Hypothalamus (tissue), 51 donors: ENCODE measurements around the gene SORL1.
"Not testable (repeated sequence)": the region's sequence is repeated elsewhere in the genome, so short reads cannot be mapped to it uniquely, and the experiment has no call there.

ENCODE experiments used
- DNase-seq, 51 donors: peaks; one replicate each; lab custom pipeline; 2025; lab: John Stamatoyannopoulos, UW

The SORL1 gene

DNA sequence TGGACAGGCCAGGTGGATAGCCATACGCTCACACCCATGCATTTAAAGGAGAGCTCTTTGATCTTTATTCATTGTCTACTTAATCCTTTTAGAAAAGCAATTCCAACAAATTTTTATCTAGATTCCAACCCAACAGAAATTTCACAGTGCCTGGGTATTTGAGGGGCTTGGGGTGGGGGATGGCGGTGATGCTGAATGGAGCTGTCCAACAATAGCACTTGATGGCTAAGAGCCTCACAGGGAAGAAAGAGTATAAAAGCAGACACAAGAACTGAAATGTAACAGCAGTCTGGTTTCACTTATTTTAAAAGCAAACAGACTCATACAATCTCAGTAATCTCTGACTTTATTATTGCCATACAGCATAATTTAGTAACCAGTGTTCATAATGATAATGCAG lies 102.4 kb downstream of the SORL1 start:
- no peak for DNase-seq

DNA sequence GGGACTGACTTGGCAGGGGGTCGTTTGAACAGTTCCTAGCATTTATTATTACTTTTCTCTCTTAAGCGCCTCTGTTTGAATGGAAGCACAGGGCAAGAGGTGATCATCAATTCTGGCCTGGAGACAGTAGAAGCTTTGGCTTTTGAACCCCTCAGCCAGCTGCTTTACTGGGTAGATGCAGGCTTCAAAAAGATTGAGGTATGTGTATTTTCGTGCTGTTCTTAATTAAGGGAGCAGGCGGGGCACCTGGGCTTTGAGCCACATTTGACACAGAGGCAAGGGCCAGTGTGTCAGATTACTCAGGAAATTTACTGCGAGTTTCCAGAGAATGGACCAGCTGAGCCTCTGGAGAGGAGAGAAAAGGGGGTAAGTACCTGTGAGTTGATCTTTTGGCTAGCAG lies 103.0 kb downstream of the SORL1 start:
- DNase-seq, result no peak

DNA sequence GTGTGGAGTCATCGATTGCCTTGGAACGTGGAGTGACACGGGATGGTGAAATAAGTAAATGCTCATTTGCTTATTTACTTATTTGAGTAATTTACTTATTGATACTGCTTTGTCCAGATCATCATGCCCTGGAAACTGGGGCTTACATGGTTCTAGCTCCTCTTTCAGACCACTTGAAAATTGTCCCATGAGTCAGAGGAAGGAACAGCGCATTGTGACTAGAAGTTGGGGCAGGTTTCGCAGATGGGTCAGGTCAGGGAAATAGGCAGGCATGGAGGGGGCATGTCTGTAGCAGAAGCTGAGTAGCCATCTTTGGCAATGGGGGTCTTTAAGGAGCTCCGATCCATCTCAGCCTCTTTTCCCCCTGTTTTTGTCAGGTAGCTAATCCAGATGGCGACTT lies 104.8 kb downstream of the SORL1 start:
- no peak for DNase-seq

DNA sequence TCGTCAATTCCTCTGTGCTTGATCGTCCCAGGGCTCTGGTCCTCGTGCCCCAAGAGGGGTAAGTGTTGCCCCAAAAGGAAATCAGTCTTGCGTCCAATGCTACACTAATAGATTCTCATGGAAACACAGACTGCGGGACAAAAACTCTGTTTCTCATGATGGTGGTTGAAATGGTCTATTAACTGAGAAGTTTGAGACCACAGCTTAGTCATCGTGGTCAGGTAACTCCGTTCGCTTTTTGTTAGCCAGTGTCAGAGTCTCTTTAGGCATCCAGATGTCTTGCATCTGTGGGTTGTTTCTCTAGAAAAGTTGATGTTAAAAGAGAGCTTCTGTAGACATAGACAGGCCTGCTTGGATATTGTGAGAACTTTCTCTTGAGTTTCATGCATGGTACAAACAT lies 105.2 kb downstream of the SORL1 start:
- DNase-seq, result no peak

DNA sequence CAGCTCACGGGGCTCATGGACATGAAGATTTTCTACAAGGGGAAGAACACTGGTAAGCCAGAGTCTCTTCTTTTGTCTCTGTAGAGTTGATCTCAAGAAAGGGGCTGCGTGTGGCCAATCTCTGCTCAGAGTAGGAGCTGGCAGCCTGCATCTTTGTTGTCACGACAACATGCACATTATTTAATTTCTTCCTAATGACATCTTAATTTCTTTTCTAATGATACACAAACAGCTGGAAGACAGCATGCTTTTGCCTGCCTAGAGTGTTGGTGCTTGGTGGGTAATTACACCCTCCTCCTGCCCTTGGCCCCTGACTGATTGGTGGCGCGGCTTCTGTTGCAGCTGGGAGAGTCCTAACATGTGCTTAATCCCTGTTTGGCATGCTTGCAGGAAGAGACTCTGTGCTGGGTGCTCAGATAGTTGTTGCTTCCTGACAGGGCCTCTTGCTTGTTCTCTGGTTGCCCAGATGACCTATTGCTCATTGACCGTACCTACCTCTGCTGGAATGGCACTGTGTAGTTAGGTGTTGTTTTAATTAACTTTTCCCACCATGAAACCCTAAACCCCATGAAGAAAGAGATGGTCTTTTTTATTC lies 107.6 kb downstream of the SORL1 start:
- no peak for DNase-seq

DNA sequence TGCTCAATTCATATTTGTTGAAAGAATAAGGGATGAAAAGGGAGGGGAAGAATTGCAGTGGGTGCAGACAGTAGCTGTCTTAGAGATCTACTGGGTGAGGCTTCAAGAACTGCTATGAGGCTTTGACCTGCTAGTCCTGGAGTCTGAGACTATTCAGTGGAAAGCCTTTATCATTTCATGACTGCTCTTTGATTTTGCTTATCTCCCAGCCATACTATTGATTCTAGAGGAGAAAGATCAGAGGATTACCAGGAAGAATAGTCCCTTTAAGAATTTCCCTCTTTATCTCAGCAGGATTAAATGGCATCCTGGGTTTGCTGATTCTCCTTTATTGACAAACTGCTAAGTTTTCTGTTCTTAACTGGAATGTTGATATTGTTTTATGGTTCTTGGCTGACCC lies 108.1 kb downstream of the SORL1 start:
- DNase-seq, result no peak

DNA sequence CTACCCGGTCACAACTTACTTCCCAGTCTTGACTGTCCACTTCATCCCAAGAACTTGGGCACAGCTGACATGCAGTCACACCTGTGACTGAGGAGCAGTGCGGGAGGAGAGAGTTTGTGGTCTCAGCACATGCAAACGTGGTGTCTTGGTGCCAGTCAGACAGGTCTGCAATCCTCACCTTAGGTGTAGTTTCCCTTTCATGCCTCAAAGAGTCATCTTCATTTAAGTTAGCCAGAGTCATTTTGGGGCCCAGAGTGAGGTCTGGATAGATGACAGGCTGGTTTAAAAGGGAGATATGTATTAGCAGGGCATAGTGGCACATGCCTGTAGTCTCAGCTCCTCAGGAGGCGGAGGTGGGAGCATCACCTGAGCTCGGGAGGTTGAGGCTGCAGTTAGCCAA lies 109.1 kb downstream of the SORL1 start:
- no peak for DNase-seq

DNA sequence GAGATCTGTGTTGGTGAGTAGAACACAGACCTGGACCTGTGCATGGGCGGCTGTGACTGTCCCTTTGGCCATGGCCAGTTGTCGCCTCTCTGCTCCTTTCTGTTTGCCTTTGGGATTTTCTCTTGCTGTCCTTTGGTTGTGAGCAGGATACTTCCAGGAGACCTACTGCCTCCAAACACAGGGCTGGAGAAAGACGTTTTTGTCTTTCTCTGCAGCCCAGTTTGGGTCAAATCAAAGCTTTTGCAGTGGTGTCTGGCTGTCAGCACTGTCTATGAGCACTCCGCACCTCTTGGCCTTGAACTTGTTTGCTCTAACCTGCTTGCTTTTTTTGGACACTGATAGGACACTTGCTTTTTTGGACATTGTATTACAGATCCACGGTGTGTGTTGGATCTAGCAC lies 109.6 kb downstream of the SORL1 start:
- no peak for DNase-seq

DNA sequence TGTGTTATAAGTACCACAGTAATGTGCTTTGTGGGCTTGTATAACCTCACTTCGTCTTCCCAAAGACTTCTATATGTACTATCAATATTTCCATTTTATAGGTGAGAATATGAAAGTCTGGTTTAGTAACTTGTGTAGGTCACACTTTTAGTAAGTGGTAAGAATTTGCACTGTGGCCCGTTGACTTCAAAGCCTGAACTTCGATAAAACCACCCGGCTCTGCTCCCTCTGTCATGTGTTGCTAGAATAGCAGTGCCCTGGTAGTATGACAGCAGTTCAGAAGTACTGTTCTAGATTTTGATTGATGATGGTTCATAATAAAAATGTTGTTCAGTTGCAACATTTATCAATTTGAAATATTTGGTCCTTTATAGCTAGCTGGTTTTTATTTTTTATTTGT lies 110.9 kb downstream of the SORL1 start:
- DNase-seq, result no peak

DNA sequence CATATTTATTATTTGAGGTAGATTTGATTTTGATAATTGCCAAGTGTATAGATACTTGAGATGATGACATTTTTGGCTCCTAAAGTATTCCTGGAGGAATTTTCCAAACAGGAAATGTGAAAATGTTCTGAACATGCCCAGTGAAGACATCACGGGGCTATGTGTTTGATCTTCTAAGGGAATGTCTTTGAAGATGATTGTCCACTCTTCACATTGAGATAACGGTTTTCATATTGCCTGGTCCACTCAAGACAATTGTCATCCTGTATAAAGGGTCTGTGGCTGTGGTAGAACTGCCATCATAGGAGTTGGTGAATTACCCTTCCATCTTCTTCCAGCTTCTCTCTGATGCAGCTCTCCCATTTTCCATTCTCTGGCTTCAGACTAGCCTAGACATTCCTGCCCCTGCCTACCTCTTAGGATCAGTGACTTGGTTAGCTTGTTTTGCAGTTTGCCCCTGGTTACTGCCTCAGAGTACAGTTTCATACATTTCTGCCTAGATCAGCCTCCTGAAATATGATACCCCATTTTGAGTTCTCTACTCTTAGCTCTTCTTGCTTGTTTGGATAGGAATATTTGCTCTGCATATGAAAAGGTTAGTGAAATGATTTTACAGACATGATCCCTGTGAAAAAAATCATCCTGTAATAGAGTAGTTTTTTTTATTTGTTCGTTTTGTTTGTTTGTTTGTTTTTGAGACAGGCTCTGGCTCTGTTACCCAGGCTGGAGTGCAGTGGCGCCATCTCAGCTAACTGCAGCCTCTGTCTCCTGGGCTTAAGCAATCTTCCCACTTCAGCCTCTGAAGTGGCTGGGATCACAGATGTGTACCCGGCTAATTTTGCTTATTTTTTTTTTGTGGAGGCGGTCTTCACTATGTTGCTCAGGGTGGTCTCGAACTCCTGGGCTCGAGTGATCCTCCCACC lies 112.0 kb downstream of the SORL1 start:
- no peak for DNase-seq

DNA sequence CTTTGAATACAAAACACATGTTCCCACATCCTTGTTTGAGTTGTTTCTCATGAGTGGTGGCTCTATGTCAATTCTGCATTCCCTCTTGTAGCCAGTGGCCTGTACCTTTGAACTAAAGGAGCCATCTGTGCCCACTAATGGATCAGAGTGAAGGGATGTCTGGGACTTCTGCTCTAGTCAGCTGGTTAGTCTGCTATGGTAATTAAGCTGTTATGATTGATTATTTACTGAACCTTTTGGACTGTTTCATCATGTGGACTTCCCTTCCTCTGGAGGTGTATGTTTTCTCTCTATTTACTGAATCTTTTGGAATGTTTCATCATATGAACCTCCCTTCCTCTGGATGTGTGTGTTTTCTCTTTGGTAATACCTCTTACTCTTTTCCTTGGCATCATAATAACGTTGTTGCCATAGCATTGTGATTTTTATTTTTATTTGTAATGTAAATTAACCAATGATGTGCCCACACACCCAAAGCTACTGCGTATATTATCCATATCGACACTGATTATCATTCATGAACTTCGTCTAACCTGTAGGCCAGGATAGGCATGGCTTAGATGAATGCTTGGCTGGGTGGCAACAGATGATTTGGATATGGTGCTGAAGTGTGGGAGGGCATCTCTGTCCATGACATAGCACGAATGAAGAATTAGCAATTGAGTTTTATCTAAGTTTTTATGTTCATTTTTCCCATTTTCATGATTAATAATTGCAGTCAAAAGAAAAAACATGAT lies 113.0 kb downstream of the SORL1 start:
- no peak for DNase-seq

DNA sequence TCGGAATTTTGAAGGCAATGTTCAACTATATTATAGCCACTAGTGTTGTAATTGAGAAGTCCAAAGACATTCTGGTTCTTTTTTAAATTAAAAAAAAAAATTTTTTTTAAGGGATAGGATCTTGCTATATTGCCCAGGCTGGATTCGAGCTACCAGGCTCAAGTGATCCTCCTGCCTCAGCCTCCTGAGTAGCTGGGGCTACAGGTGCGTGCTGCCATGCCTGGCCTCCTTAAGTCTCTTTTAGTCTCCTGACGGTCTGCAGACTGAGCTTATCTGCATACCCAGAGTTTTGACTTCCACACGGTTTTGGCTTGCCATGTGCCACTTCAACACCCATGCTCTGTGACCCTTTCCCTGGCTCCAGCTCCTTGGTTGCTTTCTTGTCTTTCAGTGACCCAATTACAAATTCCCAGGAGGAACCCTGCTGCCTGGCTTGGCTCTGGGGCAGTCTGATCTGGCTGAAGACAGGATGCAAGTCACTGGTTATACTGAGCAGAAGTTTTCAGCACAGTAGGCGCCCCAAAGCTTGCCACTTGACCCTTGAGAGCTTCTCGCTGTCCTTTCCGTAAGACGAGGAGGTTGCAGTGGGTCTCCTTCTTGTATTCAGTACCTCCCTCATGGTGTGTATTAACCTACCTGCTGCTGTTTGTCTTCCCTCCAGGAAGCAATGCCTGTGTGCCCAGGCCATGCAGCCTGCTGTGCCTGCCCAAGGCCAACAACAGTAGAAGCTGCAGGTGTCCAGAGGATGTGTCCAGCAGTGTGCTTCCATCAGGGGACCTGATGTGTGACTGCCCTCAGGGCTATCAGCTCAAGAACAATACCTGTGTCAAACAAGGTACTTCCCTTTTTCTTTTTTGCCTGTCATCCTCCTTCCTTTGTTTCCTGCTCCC lies 114.4 kb downstream of the SORL1 start:
- peak in 17 of 51 donors; percentile 8 to 67 (median 31) for DNase-seq

DNA sequence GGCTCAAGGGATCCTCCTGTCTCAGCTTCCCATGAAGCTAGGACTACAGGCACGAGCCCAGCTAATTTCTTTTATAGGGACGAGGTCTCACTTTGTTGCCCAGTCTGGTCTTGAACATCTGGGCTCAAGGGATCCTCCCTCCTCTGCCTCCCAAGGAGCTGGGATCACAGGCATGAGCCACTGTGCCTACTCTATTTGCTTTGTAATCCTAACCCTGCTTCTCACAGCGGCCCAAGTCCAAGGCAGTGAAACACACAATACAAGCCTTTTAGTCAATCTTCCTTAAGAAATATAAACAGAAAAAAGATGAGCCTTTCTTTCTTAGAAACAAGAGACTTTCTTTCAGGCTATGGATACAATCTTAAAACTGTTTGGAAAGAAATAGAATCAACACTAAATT lies 115.9 kb downstream of the SORL1 start:
- DNase-seq, result no peak

DNA sequence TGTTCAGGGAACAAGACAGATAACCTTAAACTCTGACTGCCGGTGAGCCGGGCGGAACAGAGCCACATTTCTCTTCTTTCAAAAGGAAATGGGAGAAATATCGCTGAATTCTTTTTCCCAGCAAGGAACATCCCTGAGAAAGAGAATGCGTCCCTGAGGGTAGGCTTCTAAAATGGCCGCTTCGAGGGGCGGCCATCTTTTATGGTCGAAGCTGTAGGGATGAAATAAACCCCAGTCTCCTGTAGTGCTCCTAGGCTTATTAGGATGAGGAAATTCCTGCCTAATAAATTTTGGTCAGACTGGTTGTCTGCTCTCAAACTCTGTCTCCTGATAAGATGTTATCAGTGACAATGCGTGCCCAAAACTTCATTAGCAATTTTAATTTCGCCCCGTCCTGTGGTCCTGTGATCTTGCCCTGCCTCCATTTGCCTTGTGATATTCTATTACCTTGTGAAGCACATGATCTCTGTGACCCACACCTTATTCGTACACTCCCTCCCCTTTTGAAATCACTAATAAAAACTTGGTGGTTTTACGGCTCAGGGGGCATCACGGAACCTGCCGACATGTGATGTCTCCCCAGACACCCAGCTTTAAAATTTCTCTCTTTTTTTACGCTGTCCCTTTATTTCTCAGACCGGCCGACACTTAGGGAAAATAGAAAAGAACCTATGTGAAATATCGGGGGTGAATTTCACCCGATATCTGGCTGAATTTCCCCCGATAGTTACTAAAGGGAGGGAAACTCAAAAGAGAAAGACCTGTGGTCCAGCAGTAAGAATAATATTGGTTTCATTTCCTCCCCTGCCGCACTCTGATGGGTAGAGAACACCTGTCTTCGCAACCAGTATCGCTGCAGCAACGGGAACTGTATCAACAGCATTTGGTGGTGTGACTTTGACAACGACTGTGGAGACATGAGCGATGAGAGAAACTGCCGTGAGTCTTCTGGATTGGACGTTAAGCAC lies 117.5 kb downstream of the SORL1 start:
- not testable (repeated sequence) for DNase-seq

DNA sequence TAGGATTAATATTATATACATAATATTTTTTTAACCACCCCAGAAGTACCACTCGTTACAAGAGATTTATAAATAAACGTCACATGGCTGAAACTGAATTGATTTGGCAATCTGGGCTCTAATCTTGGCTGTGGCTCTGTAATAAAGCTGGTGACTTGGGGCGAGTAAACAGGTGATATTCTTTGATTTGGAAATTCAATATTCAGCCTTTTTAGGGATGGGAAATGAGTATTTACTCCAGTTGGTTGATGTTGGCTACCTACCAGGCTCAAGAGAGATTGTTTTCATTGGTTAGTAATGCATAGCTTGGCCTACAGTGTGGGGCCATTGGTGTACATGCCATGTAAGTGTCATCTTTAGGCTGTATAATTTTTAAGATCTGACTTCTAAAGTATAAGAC lies 118.3 kb downstream of the SORL1 start:
- no peak for DNase-seq

DNA sequence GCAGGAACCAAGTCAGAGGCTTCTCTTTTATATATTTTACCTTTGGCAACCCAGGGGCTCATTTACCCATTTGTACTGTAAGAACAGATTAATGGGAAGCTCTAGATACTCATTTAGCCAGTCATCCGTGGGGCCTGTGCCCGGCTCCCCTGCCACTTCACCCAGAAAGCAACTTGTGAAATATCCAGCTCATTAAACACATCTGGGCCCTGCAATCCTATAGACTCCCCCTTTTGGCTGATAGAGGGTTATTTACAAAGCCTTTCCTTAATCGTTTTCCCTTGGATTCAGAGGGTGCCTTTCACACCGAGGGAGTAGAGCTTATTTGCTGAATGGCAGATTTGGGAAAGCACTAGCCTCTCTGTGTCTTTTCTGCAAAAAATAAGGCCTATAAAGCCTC lies 119.4 kb downstream of the SORL1 start:
- no peak for DNase-seq

DNA sequence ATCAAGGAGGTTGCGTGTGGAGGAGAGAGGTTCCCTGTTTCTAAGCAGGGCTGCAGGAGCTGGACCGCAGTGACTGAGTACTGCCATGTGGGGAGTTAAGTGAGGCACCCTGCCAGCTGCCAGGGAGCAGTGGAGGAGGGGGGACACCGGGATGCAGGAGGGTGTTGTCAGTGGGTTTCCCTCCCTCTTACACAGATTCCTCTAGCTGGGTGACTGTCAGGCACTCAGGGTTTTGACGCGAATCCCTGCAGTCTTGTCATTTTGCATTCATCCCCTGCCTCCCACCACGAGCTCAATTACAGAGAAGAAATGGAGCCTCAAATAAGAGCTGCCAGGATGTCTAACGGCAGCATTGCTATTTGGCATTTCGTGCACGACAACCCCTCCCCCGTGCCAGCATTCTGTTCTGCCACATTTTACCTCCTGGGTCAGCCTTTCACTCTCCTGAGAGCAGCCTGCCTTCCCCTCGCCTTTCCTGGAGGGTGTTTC lies 120.5 kb downstream of the SORL1 start:
- DNase-seq, result peak in 43 of 51 donors; percentile 13 to 87 (median 66)

DNA sequence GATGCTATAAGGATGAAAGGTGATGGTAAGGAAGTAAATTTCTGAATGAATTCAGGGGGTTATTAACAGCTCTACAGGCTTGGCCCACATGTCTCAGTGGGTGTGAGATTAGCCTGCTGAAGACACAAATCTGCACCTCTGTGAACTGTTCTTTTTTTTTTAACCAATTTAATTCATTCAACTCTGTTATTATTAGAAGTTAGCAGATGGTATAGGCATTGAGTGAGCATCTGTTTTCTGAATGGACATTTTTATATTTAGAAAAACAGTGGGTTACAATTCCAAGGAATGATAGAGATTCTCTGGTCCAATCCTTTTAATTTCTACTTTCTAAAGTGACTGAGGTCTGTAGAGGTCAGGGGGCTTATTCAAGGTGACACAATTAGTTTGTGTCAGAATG lies 122.7 kb downstream of the SORL1 start:
- DNase-seq, result no peak
